GM12872 (cell line): ENCODE data around the gene CDH13.

Experiments
- TF ChIP-seq, protein P1 (sequence below): IDR thresholded peaks from 3 replicates; pipeline ENCODE4 v1.5.1; 2011; ENCODE audit warnings: low read depth, mild to moderate bottlenecking, low read length, moderate library complexity; ENCODE audit not compliant: insufficient read depth

Gene CDH13

DNA sequence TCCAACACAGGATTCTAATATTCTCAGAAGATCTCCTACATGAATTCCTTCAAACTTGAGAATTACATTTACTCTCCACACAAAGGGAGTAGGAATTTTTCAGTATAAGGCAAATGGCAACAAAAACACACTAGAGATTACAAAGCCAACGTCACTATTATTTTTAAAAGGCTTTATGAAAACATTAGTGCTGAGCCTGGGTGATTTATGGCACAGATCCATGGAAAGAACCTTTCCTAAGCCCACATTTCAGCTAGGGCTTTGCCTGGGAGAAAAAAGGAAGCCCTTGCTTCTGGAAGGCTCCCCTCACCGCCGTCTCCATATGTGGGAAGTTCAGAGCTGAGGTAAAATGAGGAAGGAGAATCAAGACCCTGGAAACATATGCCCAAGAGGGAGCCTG, 681.6 kb downstream of the CDH13 start:
- TF ChIP-seq, protein P1, sequence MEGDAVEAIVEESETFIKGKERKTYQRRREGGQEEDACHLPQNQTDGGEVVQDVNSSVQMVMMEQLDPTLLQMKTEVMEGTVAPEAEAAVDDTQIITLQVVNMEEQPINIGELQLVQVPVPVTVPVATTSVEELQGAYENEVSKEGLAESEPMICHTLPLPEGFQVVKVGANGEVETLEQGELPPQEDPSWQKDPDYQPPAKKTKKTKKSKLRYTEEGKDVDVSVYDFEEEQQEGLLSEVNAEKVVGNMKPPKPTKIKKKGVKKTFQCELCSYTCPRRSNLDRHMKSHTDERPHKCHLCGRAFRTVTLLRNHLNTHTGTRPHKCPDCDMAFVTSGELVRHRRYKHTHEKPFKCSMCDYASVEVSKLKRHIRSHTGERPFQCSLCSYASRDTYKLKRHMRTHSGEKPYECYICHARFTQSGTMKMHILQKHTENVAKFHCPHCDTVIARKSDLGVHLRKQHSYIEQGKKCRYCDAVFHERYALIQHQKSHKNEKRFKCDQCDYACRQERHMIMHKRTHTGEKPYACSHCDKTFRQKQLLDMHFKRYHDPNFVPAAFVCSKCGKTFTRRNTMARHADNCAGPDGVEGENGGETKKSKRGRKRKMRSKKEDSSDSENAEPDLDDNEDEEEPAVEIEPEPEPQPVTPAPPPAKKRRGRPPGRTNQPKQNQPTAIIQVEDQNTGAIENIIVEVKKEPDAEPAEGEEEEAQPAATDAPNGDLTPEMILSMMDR: no peak

- TF ChIP-seq, protein P1: no peak
Observed at GRCh38 chr16:83310816-83311215, 684.0 kb downstream of the CDH13 start.

- TF ChIP-seq, protein P1: no peak
Observed at GRCh38 chr16:83312015-83312717, 685.4 kb downstream of the CDH13 start.

DNA sequence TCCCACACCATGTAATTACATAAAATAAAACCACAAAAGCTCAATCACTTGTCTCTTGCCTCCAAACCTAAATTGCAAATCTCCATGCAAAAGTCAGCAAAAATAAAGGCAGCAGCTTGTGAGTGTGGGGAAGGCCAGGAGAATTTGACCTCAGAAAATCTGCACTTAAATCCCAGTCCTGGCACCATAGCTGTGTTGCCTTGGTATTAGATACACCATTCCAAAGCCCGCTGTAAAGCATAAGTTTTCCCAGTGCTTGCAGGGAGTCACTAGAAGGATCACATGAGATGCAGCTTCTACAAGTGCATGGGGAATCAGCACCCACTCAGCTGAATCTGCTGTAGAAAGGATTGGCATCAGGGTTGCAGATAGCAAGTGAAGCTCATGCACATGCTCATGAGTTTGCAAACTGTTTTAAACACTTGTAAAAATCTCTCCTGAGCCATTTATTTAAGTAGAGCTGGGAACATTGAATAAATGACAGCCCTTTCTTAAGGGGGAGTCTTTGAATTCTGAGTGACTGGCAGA, 686.0 kb downstream of the CDH13 start:
- TF ChIP-seq, protein P1: no peak

- TF ChIP-seq, protein P1: no peak
Observed at GRCh38 chr16:83315271-83315670, 688.5 kb downstream of the CDH13 start.

GRCh38 chr16:83316458-83316857, 689.7 kb downstream of the CDH13 start:
- TF ChIP-seq, protein P1: no peak

DNA sequence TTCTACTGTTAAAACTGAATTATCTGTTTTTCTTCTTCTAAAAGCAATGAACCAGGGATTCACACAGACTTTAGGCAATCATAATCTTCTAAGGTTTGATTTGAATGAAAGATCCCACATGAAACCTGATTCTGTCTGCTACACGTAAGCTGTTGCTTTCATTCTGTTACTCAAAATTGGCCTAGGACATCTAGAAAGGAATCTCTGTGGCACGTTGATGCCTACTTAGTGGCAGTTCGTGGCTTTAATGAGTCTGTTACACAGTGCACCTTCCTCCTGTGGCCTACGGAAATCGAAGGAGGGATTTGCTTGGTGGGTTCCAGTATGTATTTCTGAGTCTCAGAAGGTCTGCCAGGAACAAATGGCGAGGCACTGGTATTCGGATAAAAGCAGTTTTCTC, 691.6 kb downstream of the CDH13 start:
- TF ChIP-seq, protein P1: no peak
